Measurements from ENCODE around the gene CHN1.

DNA sequence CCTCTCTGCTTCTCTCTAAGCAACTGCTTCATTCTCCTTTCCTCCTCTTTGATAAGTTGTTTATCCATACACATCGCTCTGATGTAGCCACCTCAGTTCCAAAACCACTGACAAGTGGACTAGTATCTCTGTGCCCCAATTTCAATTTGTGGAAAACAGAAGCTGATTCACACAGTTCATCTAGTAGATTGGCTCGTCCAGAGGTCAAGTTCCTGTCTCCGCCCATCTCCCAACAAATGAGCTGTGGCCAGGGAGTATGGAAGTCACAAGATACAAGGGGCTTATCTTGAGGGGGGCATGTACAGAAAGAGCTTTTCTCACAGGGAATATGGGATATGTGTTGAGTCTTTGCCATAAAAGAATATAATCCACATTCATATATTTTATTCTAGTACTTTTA lies 17.7 kb upstream of the CHN1 start:
- TF ChIP-seq, protein P1, sequence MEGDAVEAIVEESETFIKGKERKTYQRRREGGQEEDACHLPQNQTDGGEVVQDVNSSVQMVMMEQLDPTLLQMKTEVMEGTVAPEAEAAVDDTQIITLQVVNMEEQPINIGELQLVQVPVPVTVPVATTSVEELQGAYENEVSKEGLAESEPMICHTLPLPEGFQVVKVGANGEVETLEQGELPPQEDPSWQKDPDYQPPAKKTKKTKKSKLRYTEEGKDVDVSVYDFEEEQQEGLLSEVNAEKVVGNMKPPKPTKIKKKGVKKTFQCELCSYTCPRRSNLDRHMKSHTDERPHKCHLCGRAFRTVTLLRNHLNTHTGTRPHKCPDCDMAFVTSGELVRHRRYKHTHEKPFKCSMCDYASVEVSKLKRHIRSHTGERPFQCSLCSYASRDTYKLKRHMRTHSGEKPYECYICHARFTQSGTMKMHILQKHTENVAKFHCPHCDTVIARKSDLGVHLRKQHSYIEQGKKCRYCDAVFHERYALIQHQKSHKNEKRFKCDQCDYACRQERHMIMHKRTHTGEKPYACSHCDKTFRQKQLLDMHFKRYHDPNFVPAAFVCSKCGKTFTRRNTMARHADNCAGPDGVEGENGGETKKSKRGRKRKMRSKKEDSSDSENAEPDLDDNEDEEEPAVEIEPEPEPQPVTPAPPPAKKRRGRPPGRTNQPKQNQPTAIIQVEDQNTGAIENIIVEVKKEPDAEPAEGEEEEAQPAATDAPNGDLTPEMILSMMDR (IDR thresholded peaks at IDR 0.05): no peak
- no peak for TF ChIP-seq POLR2A (IDR thresholded peaks at IDR 0.05)

Measured in esophagus squamous epithelium (tissue), 4 donors.